Measurements from ENCODE around the gene PERM1.
"Not testable (repeated sequence)": the region's sequence is repeated elsewhere in the genome, so short reads cannot be mapped to it uniquely, and the experiment has no call there.

PERM1 gene

GRCh38 chr1:950881-951280 lies 31.0 kb downstream of the PERM1 start:
- no peak for DNase-seq (ENCODE audit: low read depth in 1 of 2, low spot score in 1 of 2)

GRCh38 chr1:950268-950667 lies 31.6 kb downstream of the PERM1 start:
- no peak for DNase-seq (ENCODE audit: low read depth in 1 of 2, low spot score in 1 of 2)

- no peak for DNase-seq (ENCODE audit: low read depth in 1 of 2, low spot score in 1 of 2)
These were observed 33.9 kb downstream of the PERM1 start for GRCh38 chr1:947958-948357.

GRCh38 chr1:946811-947210 lies 35.1 kb downstream of the PERM1 start:
- not testable (repeated sequence) for DNase-seq (ENCODE audit: low read depth in 1 of 2, low spot score in 1 of 2)

GRCh38 chr1:945688-946556 lies 36.0 kb downstream of the PERM1 start:
- DNase-seq (ENCODE audit: low read depth in 1 of 2, low spot score in 1 of 2): no peak

GRCh38 chr1:944341-945325 lies 37.3 kb downstream of the PERM1 start:
- DNase-seq (ENCODE audit: low read depth in 1 of 2, low spot score in 1 of 2): no peak

GRCh38 chr1:943545-944340 lies 38.1 kb downstream of the PERM1 start:
- DNase-seq (ENCODE audit: low read depth in 1 of 2, low spot score in 1 of 2): no peak

- no peak for DNase-seq (ENCODE audit: low read depth in 1 of 2, low spot score in 1 of 2)
These were observed 38.9 kb downstream of the PERM1 start for GRCh38 chr1:942864-943533.

- no peak for DNase-seq (ENCODE audit: low read depth in 1 of 2, low spot score in 1 of 2)
These were observed 39.5 kb downstream of the PERM1 start for GRCh38 chr1:942411-942821.

- no peak for DNase-seq (ENCODE audit: low read depth in 1 of 2, low spot score in 1 of 2)
These were observed 40.1 kb downstream of the PERM1 start for GRCh38 chr1:941588-942383.

- DNase-seq (ENCODE audit: low read depth in 1 of 2, low spot score in 1 of 2): no peak
These were observed 40.8 kb downstream of the PERM1 start for GRCh38 chr1:941015-941587.

GRCh38 chr1:940107-941014 lies 41.5 kb downstream of the PERM1 start:
- DNase-seq (ENCODE audit: low read depth in 1 of 2, low spot score in 1 of 2): no peak

GRCh38 chr1:939511-940106 lies 42.3 kb downstream of the PERM1 start:
- no peak for DNase-seq (ENCODE audit: low read depth in 1 of 2, low spot score in 1 of 2)

GRCh38 chr1:938711-939489 lies 43.0 kb downstream of the PERM1 start:
- DNase-seq (ENCODE audit: low read depth in 1 of 2, low spot score in 1 of 2): no peak

GRCh38 chr1:938088-938683 lies 43.7 kb downstream of the PERM1 start:
- DNase-seq (ENCODE audit: low read depth in 1 of 2, low spot score in 1 of 2): no peak

- DNase-seq (ENCODE audit: low read depth in 1 of 2, low spot score in 1 of 2): no peak
These were observed 44.4 kb downstream of the PERM1 start for GRCh38 chr1:937521-937920.
